ENCODE measurements around the gene STKLD1. TPM values are rescaled to one million over a fixed set of nuclear protein-coding genes. Genes with fewer than 3 reads are reported as not detected.

The STKLD1 gene
- total RNA-seq, 4 donors from 2014 or later = 0.93 to 1.3 TPM; not detected in 2

- no peaks in the 10 kb centered on the region for H3K36me3 ChIP-seq
- no peaks in the 10 kb centered on the region for H3K9me3 ChIP-seq
- no peak overlapping the region for H3K27ac ChIP-seq
- WGBS, 2 donors (ENCODE audit: low coverage in 1 of 2) = 62 to 96% methylated on average over 5 to 7 of the region's 17 CpGs
- ATAC-seq = no peak
- no peaks in the 10 kb centered on the region for H3K4me1 ChIP-seq
- H3K4me3 ChIP-seq = no peak overlapping the region
- peaks cover 9% of the 10 kb centered on the region for H3K27me3 ChIP-seq
- TF ChIP-seq POLR2A (IDR thresholded peaks at IDR 0.05) (no peak), POLR2AphosphoS5 (IDR thresholded peaks at IDR 0.05) (no peak), EP300 (IDR thresholded peaks at IDR 0.05) (no peak)
- TF ChIP-seq, protein P1, sequence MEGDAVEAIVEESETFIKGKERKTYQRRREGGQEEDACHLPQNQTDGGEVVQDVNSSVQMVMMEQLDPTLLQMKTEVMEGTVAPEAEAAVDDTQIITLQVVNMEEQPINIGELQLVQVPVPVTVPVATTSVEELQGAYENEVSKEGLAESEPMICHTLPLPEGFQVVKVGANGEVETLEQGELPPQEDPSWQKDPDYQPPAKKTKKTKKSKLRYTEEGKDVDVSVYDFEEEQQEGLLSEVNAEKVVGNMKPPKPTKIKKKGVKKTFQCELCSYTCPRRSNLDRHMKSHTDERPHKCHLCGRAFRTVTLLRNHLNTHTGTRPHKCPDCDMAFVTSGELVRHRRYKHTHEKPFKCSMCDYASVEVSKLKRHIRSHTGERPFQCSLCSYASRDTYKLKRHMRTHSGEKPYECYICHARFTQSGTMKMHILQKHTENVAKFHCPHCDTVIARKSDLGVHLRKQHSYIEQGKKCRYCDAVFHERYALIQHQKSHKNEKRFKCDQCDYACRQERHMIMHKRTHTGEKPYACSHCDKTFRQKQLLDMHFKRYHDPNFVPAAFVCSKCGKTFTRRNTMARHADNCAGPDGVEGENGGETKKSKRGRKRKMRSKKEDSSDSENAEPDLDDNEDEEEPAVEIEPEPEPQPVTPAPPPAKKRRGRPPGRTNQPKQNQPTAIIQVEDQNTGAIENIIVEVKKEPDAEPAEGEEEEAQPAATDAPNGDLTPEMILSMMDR (IDR thresholded peaks at IDR 0.05) = no peak
These were observed 8.7 kb downstream of the STKLD1 start for GRCh38 chr9:133384736-133385321.

GRCh38 chr9:133385452-133385851, 9.3 kb downstream of the STKLD1 start:
- Histone ChIP-seq H3K27me3 (peaks cover 13% of the 10 kb centered on the region), H3K4me3 (no peak overlapping the region), H3K4me1 (no peaks in the 10 kb centered on the region), H3K36me3 (no peaks in the 10 kb centered on the region), H3K9me3 (no peaks in the 10 kb centered on the region), H3K27ac (no peak overlapping the region)
- no peak for ATAC-seq
- WGBS, 2 donors (ENCODE audit: low coverage in 1 of 2) = 68 to 92% methylated on average over 3 to 5 of the region's 14 CpGs
- TF ChIP-seq EP300 (IDR thresholded peaks at IDR 0.05) = no peak
- TF ChIP-seq, protein P1 (IDR thresholded peaks at IDR 0.05) = no peak
- TF ChIP-seq POLR2AphosphoS5 (IDR thresholded peaks at IDR 0.05) = no peak
- TF ChIP-seq POLR2A (IDR thresholded peaks at IDR 0.05) = no peak

DNA sequence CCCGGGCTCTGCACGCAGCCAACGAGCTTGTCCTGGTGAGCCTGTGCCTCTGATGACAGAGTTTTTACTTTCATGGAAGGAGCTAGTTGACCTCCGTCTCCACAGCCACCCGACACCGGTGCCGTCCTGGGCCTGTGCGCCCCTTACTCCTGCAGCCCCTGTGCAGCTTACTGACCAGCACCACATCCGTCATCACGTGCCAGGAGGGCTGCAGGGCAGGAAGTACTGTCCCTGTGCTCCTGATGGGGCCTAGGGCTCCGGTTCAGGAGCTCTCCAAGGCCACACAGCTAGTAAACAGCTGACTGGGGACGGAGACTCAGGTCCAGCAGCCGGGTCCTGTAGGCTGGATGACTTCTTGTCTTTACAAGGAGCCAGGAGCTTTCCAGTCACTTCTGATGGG, 10.2 kb downstream of the STKLD1 start:
- no peak for ATAC-seq
- Histone ChIP-seq H3K4me3 (no peak overlapping the region), H3K27ac (no peak overlapping the region), H3K9me3 (no peaks in the 10 kb centered on the region), H3K36me3 (no peaks in the 10 kb centered on the region), H3K27me3 (peaks cover 20% of the 10 kb centered on the region), H3K4me1 (no peaks in the 10 kb centered on the region)
- WGBS, 2 donors (ENCODE audit: low coverage in 1 of 2) = no CpG with 5 or more reads among the region's 13 CpGs
- TF ChIP-seq POLR2AphosphoS5 (IDR thresholded peaks at IDR 0.05) (no peak), POLR2A (IDR thresholded peaks at IDR 0.05) (no peak), EP300 (IDR thresholded peaks at IDR 0.05) (no peak)
- TF ChIP-seq, protein P1 (IDR thresholded peaks at IDR 0.05) = no peak

- ATAC-seq = no peak
- no peaks in the 10 kb centered on the region for H3K4me1 ChIP-seq
- H3K27ac ChIP-seq = no peak overlapping the region
- H3K9me3 ChIP-seq = no peaks in the 10 kb centered on the region
- TF ChIP-seq, protein P1 (IDR thresholded peaks at IDR 0.05) = no peak
- no peak for TF ChIP-seq POLR2AphosphoS5 (IDR thresholded peaks at IDR 0.05)
- no peak for TF ChIP-seq POLR2A (IDR thresholded peaks at IDR 0.05)
- TF ChIP-seq EP300 (IDR thresholded peaks at IDR 0.05) = no peak
- H3K27me3 ChIP-seq = peaks cover 29% of the 10 kb centered on the region
- H3K4me3 ChIP-seq = no peak overlapping the region
- no peaks in the 10 kb centered on the region for H3K36me3 ChIP-seq
- WGBS, 2 donors (ENCODE audit: low coverage in 1 of 2) = 72 to 89% methylated on average over 3 to 8 of the region's 9 CpGs
These were observed 11.5 kb downstream of the STKLD1 start for GRCh38 chr9:133387680-133388079.

- no peak for TF ChIP-seq EP300 (IDR thresholded peaks at IDR 0.05)
- TF ChIP-seq POLR2A (IDR thresholded peaks at IDR 0.05) = no peak
- TF ChIP-seq, protein P1 (IDR thresholded peaks at IDR 0.05) = no peak
- no peak for TF ChIP-seq POLR2AphosphoS5 (IDR thresholded peaks at IDR 0.05)
- Histone ChIP-seq H3K4me1 (no peaks in the 10 kb centered on the region), H3K36me3 (no peaks in the 10 kb centered on the region), H3K27ac (no peak overlapping the region), H3K27me3 (peaks cover 43% of the 10 kb centered on the region), H3K4me3 (no peak overlapping the region), H3K9me3 (no peaks in the 10 kb centered on the region)
- WGBS, 2 donors (ENCODE audit: low coverage in 1 of 2) = 86% methylated on average over 2 of the region's 12 CpGs; no CpG with 5 or more reads in 1 of the 2 donors
- no peak for ATAC-seq
These were observed 12.9 kb downstream of the STKLD1 start for GRCh38 chr9:133389025-133389557.

Measured in gastroesophageal sphincter (tissue), 4 donors.